GM18951 (cell line): ENCODE results near the gene ZCWPW1.
"Not testable (repeated sequence)": the region's sequence is repeated elsewhere in the genome, so short reads cannot be mapped to it uniquely, and the experiment has no call there.

Source experiments
- POLR2A ChIP-seq: IDR thresholded peaks from 4 replicates; pipeline ENCODE4 v1.6.1; 2011; ENCODE audit warnings: mild to moderate bottlenecking; ENCODE audit not compliant: insufficient read length, insufficient read depth; ENCODE audit errors: extremely low read depth
- in situ Hi-C: fragments of 300-500 bp; cut with MboI; formaldehyde crosslinking; loops from one replicate; pipeline ENCODE4 v1.12.0; 2022; ENCODE audit warnings: low sequenced_read_pairs, mixed read lengths, inconsistent platforms; ENCODE audit not compliant: unreplicated experiment

The ZCWPW1 gene

DNA sequence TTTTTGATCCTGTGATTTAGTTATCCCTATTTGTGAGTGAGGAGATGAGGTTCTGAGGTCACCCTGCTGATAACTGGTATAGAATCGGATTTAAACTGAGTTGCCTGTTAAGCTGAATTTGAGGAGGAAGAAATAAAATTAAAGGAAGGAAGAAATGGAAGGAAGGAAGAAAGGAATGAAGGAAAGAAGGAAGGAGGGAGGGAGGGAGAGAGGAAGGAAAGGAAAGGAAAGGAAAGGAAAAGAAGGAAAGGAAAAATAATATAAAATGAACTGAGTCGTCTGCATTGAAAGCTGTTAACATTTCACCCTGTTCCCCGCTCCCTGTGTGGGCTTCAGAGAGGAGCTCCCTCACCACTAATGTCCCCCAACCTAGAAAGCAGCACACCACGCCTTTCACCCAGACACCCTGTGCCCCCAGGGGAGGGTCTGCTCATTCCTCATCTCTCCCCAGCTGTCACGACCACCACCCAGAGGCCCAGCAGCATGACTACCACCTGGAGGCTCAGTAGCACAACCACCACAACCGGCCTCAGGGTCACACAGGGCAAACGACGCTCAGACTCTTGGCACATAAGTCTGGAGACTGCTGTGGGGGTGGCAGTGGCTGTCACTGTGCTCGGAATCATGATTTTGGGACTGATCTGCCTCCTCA, 38.9 kb downstream of the ZCWPW1 start:
- no peak for TF ChIP-seq POLR2A
- in situ Hi-C loops: no loop called here

DNA sequence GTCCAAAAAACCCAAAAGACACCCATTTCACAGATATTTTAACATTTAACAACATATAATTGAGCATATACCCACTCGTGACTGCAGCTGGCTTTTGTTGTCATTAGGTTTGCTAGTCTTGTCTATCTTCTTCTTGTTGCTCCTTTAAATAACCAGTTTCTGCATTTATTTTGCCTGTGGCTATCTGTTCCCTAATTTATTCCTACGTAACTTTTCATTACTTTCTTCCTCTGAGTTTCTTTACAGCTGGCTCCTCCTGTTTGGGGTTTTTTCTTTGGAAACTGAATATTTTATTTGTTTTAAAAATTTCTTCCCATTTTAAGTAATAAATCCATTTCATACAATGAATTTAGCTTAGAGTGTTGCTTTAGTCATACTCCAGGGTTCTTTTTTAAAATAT, 40.8 kb downstream of the ZCWPW1 start:
- no peak for TF ChIP-seq POLR2A
- in situ Hi-C loops: no loop called here

DNA sequence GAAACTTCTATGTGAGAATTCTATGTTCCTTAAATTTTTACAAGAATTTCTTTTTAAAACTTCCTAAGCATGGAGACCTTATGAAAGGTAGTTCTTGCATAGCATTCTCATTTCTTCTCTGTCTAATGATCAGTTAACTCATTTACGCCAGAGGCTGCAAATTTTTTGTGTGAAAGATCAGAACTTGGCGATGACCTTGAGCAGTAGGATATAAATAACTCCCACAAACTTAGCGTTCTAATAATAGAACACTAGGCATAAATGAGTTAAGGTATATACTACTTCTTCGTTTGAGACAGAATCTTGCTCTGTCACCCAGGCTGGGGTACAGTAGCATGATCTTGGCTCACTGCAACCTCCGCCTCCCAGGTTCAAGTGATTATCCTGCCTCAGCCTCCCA, 41.6 kb downstream of the ZCWPW1 start:
- TF ChIP-seq POLR2A: no peak
- in situ Hi-C loops: no loop called here

- in situ Hi-C loops: no loop called here
- TF ChIP-seq POLR2A: no peak
These were observed 43.7 kb downstream of the ZCWPW1 start for GRCh38 chr7:100384628-100385294.

GRCh38 chr7:100382234-100382853, 46.2 kb downstream of the ZCWPW1 start:
- in situ Hi-C loops: not testable (repeated sequence)

- in situ Hi-C loops: not testable (repeated sequence)
These were observed 46.8 kb downstream of the ZCWPW1 start for GRCh38 chr7:100381531-100382233.

DNA sequence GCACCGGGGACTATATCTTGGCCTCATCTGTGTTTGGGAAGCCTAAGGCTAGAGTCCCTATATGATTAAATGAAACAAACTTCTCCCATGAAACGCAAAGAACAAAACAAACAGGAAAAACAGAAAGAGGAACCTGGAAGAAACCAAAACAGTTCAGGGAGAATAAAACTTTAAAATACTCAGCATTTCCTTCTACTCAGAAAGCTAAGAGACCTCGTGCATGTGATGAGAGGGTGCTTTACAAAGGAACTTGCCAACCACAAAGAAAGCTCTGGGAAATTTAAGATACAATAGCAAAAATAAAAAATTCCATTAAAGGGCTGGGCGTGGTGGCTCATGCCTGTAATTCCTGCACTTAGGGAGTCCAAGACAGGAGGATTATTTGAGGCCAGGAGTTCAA, 48.3 kb downstream of the ZCWPW1 start:
- no peak for TF ChIP-seq POLR2A
- in situ Hi-C loops: no loop called here

- TF ChIP-seq POLR2A: no peak
- in situ Hi-C loops: no loop called here
These were observed 50.3 kb downstream of the ZCWPW1 start for GRCh38 chr7:100378114-100378755.

- in situ Hi-C loops: no loop called here
- TF ChIP-seq POLR2A: no peak
These were observed 52.4 kb downstream of the ZCWPW1 start for GRCh38 chr7:100376066-100376465.

DNA sequence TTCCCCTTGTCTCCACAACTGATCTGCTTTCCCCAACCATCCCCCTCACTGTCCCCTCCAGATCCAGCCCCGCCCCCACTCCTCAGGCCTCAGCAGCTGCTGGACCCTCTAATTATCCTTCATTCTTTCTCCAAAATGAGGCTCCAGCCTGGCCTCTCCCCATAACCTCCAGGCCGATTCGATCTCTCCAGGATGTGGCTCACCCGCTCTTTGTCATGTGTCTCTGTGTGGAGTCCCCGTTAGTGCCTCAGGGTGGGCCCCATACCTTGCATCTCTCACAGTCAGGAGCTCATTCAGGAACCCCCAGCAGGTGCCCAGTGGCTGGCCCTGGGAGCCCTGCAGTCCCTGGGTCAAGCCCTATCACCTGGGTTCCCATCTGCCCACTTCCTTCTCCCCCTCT, 53.9 kb downstream of the ZCWPW1 start:
- TF ChIP-seq POLR2A: no peak
- in situ Hi-C loops: loop anchor here (5.0 kb wide), 1 partner anchor 33 kb away; no protein-coding TSS in a partner anchor

DNA sequence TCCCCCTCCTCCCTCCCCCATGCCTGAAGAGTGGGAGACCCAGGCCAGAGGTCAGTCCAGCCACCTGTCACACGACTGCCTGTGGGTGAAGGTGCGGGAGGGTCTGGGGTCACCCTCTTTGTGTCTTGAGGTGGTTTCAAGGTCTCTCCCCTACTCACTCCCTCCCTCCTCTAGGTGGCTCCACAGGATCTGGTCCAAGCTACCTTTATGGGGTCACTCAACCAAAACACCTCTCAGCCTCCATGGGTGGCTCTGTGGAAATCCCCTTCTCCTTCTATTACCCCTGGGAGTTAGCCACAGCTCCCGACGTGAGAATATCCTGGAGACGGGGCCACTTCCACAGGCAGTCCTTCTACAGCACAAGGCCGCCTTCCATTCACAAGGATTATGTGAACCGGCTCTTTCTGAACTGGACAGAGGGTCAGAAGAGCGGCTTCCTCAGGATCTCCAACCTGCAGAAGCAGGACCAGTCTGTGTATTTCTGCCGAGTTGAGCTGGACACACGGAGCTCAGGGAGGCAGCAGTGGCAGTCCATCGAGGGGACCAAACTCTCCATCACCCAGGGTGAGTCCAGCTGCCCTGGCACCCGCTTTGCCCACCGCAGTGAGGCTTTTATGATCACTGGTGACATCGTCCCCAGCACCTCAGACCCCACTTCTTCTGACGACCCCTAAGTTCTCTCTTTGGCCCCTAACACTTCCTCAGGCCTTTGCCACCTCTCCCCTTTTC, 54.5 kb downstream of the ZCWPW1 start:
- in situ Hi-C loops: loop anchor here (5.0 kb wide), 1 partner anchor 33 kb away; no protein-coding TSS in a partner anchor

DNA sequence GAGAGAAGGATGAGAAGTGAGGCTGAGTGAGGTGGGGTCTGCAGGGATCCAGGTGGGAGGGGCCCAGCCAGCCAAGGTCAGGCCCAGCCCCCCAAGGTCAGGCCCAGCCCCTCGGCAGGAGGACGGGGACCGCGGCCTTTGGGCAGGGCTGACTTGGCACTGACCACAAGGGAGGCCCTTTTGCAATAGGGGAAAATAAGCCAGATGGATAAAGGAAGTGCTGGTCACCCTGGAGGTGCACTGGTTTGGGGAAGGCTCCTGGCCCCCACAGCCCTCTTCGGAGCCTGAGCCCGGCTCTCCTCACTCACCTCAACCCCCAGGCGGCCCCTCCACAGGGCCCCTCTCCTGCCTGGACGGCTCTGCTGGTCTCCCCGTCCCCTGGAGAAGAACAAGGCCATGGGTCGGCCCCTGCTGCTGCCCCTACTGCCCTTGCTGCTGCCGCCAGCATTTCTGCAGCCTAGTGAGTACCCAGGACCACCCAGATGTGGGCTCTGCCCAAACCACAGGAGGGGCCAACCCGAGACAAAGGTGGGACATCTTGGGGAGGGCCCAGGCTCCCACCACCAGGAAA, 55.2 kb downstream of the ZCWPW1 start, which contains the start of gene PILRA:
Gene PILRA (plus strand): TSS at position 227 of the 571 bp plus-strand sequence. CDS start 170 bp downstream, at position 397.
- in situ Hi-C loops: loop anchor here (5.0 kb wide), 1 partner anchor 34 kb away; no protein-coding TSS in a partner anchor
- no peak for TF ChIP-seq POLR2A
